Body of pancreas (tissue), 4 donors: ENCODE results near the gene PPID. TPM values are rescaled to one million over a fixed set of nuclear protein-coding genes. Genes with fewer than 3 reads are reported as not detected.
"Not testable (repeated sequence)": the region's sequence is repeated elsewhere in the genome, so short reads cannot be mapped to it uniquely, and the experiment has no call there.

Experiments
- ATAC-seq: fragments of 150-250 bp; one replicate; pipeline ENCODE4 v1.9.1; 2016
- DNase-seq, 4 donors: peaks; one replicate each; pipeline ENCODE4 v3.0.0-alpha.2; 2019
- H3K27ac ChIP-seq, 4 donors: fragments of 200-600 bp; sonication (generic); 1 replicate in 3 of 4; 2 replicates in 1 of 4; pipeline versions ENCODE4 v1.5.1 to v1.6.1; 2016 to 2019; ENCODE audit warnings: mild to moderate bottlenecking in 1 of 4, mixed read lengths in 1 of 4, moderate library complexity in 1 of 4
- H3K27me3 ChIP-seq, 2 donors: fragments of 200-600 bp; sonication (generic); one replicate each; pipeline ENCODE4 v1.6.0; 2016; ENCODE audit warnings: mild to moderate bottlenecking in 1 of 2
- H3K36me3 ChIP-seq, 2 donors: fragments of 200-600 bp; sonication (generic); replicated peaks in 1 of 2; 2 replicates each; pipeline ENCODE4 v1.5.1; 2016; ENCODE audit warnings: low read depth in 2 of 2; ENCODE audit not compliant: insufficient read depth in 1 of 2
- H3K4me1 ChIP-seq: fragments of 200-600 bp; sonication (generic); one replicate; pipeline ENCODE4 v1.6.0; 2016
- H3K4me3 ChIP-seq, 2 donors: fragments of 200-600 bp; sonication (generic); 1 replicate in 1 of 2; 2 replicates in 1 of 2; pipeline ENCODE4 v1.5.1; 2016 to 2019
- H3K9me3 ChIP-seq, 3 donors: fragments of 200-600 bp; sonication (generic); 1 replicate in 2 of 3; 2 replicates in 1 of 3; pipeline ENCODE4 v1.5.1; 2016
- POLR2A ChIP-seq, 3 donors: fragments of 450-650 bp; IDR thresholded peaks; one replicate each; pipeline ENCODE4 v1.6.1; 2016; ENCODE audit warnings: antibody characterized with exemption in 3 of 3, mild to moderate bottlenecking in 2 of 3
- WGBS, 2 donors: methylation state at CpG; one replicate each; pipeline ENCODE4 v1.1.5; 2017; 5-methylcytosine and 5-hydroxymethylcytosine counted together
- intact Hi-C: fragments of 100-400 bp; cut with DNase I; formaldehyde crosslinking; loops from one replicate; pipeline ENCODE4 v1.15.1; 2023
- total RNA-seq, 2 donors: library from RNA; depleted of rRNA; stranded (reverse); fragments of >200 nt; gene quantifications; one replicate each; pipeline ENCODE4 v1.1.0, GENCODE V29; 2016
- TF ChIP-seq, protein P1 (sequence below), 7 experiments: fragments of 450-650 bp in 4 of 7; fragments of 200-600 bp in 3 of 7; sonication (generic) in 3 of 7; IDR thresholded peaks; one replicate each; pipeline ENCODE4 v1.5.1; 2016 to 2019; ENCODE audit warnings: antibody characterized with exemption in 7 of 7

The PPID gene
- total RNA-seq, 2 donors from 2014 or later = 15.5 to 19.7 TPM

DNA sequence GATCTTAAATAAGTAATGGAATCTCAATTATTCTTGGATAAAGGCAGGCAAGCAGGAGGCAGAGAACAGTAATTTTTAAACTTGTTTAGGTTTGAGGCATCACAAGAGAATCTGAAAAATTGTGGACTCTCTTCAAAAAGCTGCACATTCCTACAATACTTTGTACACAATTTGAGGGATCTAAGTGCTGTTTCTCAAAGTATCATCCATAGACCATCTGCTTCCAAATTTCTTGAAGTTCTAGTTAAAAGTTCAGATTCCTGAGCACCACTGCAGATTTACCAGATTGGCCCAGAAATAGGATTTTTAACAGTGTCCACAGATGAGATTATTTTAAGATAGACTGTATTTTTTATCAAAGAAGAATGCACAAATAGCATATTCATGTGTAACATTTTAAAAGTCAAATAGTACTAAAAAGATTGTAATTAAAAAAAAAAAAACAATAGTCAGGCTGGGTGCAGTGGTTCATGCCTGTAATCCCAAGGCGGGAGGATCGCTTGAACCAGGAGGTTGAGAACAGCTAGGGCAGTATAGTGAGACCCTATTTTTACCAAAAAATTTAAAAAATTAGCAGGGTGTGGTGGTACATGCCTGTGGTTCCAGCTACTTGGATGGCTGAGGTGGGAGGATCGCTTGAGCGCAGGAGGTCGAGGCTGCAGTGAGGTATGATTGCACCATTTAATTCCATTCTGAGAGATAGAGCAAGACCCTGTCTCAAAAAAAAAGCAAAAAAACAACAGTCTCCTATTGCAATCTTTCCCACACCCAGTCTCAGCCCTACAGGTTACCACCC is 31.4 kb upstream of the PPID start:
- no peak for TF ChIP-seq POLR2A (IDR thresholded peaks at IDR 0.05)
- TF ChIP-seq, protein P1, sequence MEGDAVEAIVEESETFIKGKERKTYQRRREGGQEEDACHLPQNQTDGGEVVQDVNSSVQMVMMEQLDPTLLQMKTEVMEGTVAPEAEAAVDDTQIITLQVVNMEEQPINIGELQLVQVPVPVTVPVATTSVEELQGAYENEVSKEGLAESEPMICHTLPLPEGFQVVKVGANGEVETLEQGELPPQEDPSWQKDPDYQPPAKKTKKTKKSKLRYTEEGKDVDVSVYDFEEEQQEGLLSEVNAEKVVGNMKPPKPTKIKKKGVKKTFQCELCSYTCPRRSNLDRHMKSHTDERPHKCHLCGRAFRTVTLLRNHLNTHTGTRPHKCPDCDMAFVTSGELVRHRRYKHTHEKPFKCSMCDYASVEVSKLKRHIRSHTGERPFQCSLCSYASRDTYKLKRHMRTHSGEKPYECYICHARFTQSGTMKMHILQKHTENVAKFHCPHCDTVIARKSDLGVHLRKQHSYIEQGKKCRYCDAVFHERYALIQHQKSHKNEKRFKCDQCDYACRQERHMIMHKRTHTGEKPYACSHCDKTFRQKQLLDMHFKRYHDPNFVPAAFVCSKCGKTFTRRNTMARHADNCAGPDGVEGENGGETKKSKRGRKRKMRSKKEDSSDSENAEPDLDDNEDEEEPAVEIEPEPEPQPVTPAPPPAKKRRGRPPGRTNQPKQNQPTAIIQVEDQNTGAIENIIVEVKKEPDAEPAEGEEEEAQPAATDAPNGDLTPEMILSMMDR (IDR thresholded peaks at IDR 0.05) = no peak
- H3K4me1 ChIP-seq = no peaks in the 10 kb centered on the region
- no peak overlapping the region for H3K4me3 ChIP-seq
- H3K36me3 ChIP-seq = no peaks in the 10 kb centered on the region
- no peaks in the 10 kb centered on the region for H3K27me3 ChIP-seq
- ATAC-seq = no peak
- no peaks in the 10 kb centered on the region for H3K9me3 ChIP-seq
- WGBS, 2 donors = 96 to 97% methylated on average over 5 of the region's 5 CpGs
- intact Hi-C loops = no loop called here
- no peak for DNase-seq
- H3K27ac ChIP-seq = no peak overlapping the region

DNA sequence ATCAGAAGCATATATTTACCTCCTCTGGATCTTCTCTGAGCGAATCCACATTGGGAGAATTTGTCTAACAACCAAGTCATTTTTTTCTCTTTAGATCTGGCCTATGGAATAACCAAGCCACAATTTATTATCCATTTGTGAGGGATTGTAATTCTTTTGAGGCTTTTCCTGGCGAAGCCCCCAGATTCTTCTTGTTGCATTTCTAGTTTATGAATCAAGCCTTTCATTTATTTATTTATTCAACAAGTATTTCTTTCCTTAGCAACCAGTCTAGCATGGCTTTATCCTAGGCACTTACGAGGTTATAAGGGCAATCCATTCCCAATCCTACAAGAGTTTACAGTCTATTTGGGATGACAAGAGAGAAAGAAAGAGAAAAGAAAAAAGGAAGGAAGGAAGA is 27.2 kb upstream of the PPID start:
- no peak overlapping the region for H3K27ac ChIP-seq
- intact Hi-C loops = no loop called here
- WGBS, 2 donors = 74 to 81% methylated on average over 3 of the region's 3 CpGs

DNA sequence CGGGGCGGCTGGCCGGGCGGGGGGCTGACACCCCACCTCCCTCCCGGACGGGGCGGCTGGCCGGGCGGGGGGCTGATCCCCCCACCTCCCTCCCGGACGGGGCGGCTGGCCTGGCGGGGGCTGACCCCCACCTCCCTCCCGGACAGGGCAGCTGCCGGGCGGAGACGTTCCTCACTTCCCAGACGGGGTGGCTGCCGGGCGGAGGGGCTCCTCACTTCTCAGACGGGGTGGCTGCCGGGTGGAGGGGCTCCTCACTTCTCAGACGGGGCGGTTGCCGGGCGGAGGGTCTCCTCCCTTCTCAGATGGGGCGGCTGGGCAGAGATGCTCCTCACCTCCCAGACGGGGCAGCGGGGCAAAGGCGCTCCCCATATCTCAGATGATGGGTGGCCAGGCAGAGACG is 23.3 kb upstream of the PPID start:
- H3K36me3 ChIP-seq, H3K4me1 ChIP-seq, H3K4me3 ChIP-seq, H3K27me3 ChIP-seq, H3K27ac ChIP-seq, DNase-seq, H3K9me3 ChIP-seq, intact Hi-C loops, ATAC-seq: not testable (repeated sequence)
- WGBS, 2 donors = 96% methylated on average over 5 of the region's 31 CpGs; no CpG with 5 or more reads in 1 of the 2 donors

More for the DNA sequence above, 27.2 kb upstream of the PPID start:
- Histone ChIP-seq H3K36me3 (no peaks in the 10 kb centered on the region), H3K9me3 (no peaks in the 10 kb centered on the region), H3K4me3 (no peak overlapping the region), H3K4me1 (no peaks in the 10 kb centered on the region), H3K27me3 (no peaks in the 10 kb centered on the region)
- no peak for DNase-seq
- TF ChIP-seq, protein P1 (IDR thresholded peaks at IDR 0.05) = no peak
- no peak for TF ChIP-seq POLR2A (IDR thresholded peaks at IDR 0.05)
- ATAC-seq = no peak

DNA sequence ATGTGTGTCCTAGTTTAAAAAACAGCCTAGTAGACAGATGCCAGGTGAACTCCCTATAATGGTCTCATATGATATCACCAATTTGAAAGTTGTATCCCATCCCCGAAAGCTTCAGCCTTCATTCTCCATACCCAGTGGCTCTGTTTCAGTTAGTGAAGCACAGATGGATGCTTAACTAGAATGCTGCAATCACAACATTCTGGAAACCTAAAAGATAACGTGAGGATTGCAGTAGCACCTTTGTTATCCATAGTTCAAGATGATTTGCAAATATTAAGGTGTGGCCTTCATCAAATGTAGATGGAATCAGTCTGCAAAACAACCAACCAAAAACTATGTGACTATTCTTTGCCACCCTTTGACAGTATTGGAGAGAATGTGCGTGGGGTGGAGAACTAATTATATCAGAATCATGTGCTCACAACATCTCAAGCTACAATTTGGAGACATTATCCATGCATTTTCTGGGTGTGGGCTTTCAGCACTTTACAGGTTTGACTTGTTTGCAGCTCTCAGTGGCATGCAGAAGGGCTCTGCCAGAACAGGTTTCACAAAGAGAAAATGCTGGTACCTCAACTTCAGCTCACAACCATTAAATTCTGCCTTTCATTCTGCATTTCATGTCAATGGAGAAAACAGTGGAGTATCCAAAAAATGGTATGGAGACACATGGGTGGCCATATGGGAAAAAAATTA is 18.3 kb upstream of the PPID start:
- 84 to 88% methylated on average over 3 of the region's 3 CpGs for WGBS, 2 donors
- Histone ChIP-seq H3K4me1 (no peaks in the 10 kb centered on the region), H3K36me3 (no peaks in the 10 kb centered on the region), H3K9me3 (no peaks in the 10 kb centered on the region), H3K27ac (no peak overlapping the region), H3K27me3 (no peaks in the 10 kb centered on the region), H3K4me3 (no peak overlapping the region)
- no peak for TF ChIP-seq POLR2A (IDR thresholded peaks at IDR 0.05)
- TF ChIP-seq, protein P1 (IDR thresholded peaks at IDR 0.05) = no peak
- intact Hi-C loops = no loop called here
- no peak for ATAC-seq
- no peak for DNase-seq

DNA sequence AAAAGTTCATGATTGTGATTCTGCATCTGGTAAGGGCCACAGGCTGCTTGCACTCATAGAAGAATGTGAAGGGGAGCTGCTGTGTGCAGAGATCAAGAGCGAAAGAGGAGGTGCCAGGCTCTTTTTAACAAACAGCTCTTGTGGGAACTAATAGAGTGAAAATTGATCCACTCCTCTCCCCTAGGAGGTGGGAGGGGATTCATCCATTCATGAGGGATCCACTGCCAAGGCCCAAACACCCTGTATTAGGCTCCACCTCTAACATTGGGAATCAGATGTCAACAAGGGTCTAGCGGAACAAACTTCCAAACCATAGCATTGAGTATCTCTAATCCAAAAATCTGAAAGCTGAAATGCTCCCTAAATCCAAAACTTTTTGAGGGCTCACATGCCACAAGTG is 16.4 kb upstream of the PPID start:
- Histone ChIP-seq H3K36me3 (no peaks in the 10 kb centered on the region), H3K4me3 (no peak overlapping the region), H3K27me3 (no peaks in the 10 kb centered on the region), H3K4me1 (no peaks in the 10 kb centered on the region), H3K27ac (no peak overlapping the region), H3K9me3 (no peaks in the 10 kb centered on the region)
- 93 to 96% methylated on average over 2 of the region's 2 CpGs for WGBS, 2 donors
- ATAC-seq (no peak), DNase-seq (no peak)
- no peak for TF ChIP-seq POLR2A (IDR thresholded peaks at IDR 0.05)
- TF ChIP-seq, protein P1 (IDR thresholded peaks at IDR 0.05) = no peak
- intact Hi-C loops = loop anchor here (10.0 kb wide), 1 partner anchor 435 kb away; no protein-coding TSS in a partner anchor
